GM23338 (cell line): ENCODE measurements around the gene KCNN2. TPM values are rescaled to one million over a fixed set of nuclear protein-coding genes. Genes with fewer than 3 reads are reported as not detected.

ENCODE experiments used
- ATAC-seq: fragments of 200-7000 bp; cut with Tn5 transposase; 3 replicates; pipeline ENCODE4 v1.9.1; 2020
- DNase-seq: peaks from one replicate; pipeline ENCODE4 v3.0.0-alpha.2; 2015; ENCODE audit warnings: low spot score
- H2AFZ ChIP-seq: fragments of 200-600 bp; sonication (generic); 2 replicates; pipeline ENCODE4 v1.8.0; 2016; ENCODE audit warnings: antibody characterized with exemption, mild to moderate bottlenecking, moderate library complexity
- H3F3A ChIP-seq: fragments of 200-600 bp; sonication (generic); replicated peaks from 2 replicates; pipeline ENCODE4 v1.8.0; 2017; ENCODE audit warnings: antibody characterized with exemption, mixed run types, low read depth
- H3K27ac ChIP-seq: fragments of 200-600 bp; sonication (generic); 2 replicates; pipeline ENCODE4 v1.6.1; 2016; ENCODE audit warnings: low read depth
- H3K27me3 ChIP-seq: fragments of 200-600 bp; sonication (generic); 2 replicates; pipeline ENCODE4 v1.8.0; 2016; ENCODE audit warnings: mild to moderate bottlenecking, mixed run types, moderate library complexity; ENCODE audit not compliant: insufficient read depth
- H3K36me3 ChIP-seq: fragments of 200-600 bp; sonication (generic); 2 replicates; pipeline ENCODE4 v1.8.0; 2016; ENCODE audit warnings: mild to moderate bottlenecking; ENCODE audit not compliant: insufficient read depth
- H3K4me1 ChIP-seq: fragments of 200-600 bp; sonication (generic); 2 replicates; pipeline ENCODE4 v1.8.0; 2016; ENCODE audit warnings: mild to moderate bottlenecking, moderate library complexity; ENCODE audit not compliant: insufficient read depth
- H3K4me2 ChIP-seq: fragments of 200-600 bp; sonication (generic); 2 replicates; pipeline ENCODE4 v1.7.1; 2017; ENCODE audit warnings: mixed run types
- H3K4me3 ChIP-seq: fragments of 200-600 bp; sonication (generic); 2 replicates; pipeline ENCODE4 v1.6.1; 2016; ENCODE audit warnings: mixed run types
- H3K79me2 ChIP-seq: fragments of 200-600 bp; sonication (generic); replicated peaks from 2 replicates; pipeline ENCODE4 v1.8.0; 2017; ENCODE audit warnings: mild to moderate bottlenecking; ENCODE audit not compliant: insufficient read depth
- H3K9me2 ChIP-seq: fragments of 200-600 bp; sonication (generic); 2 replicates; pipeline ENCODE4 v1.8.0; 2017; ENCODE audit not compliant: insufficient read depth
- H4K20me1 ChIP-seq: fragments of 200-600 bp; sonication (generic); replicated peaks from 2 replicates; pipeline ENCODE4 v1.8.0; 2017; ENCODE audit warnings: mild to moderate bottlenecking; ENCODE audit not compliant: insufficient read depth
- H3K27ac Mint-ChIP-seq: 2 replicates; pipeline ENCODE4 v1.8.0; 2020; ENCODE audit warnings: inconsistent platforms, mild to moderate bottlenecking, moderate library complexity, mixed read lengths
- H3K27me3 Mint-ChIP-seq: 3 replicates; pipeline ENCODE4 v1.8.0; 2022; ENCODE audit warnings: low read depth, mild to moderate bottlenecking, moderate library complexity, mixed read lengths, inconsistent platforms; ENCODE audit not compliant: insufficient read depth, poor library complexity
- H3K36me3 Mint-ChIP-seq: 3 replicates; pipeline ENCODE4 v1.8.0; 2021; ENCODE audit warnings: low read depth, mild to moderate bottlenecking, inconsistent platforms, moderate library complexity, mixed read lengths
- H3K4me1 Mint-ChIP-seq: 3 replicates; pipeline ENCODE4 v1.8.0; 2020; ENCODE audit warnings: mild to moderate bottlenecking, inconsistent platforms, mixed read lengths
- H3K4me3 Mint-ChIP-seq: 3 replicates; pipeline ENCODE4 v1.8.0; 2021; ENCODE audit warnings: moderate library complexity, mild to moderate bottlenecking, inconsistent platforms, mixed read lengths
- H3K9me3 Mint-ChIP-seq: 3 replicates; pipeline ENCODE4 v1.8.0; 2020; ENCODE audit warnings: moderate library complexity, mild to moderate bottlenecking, inconsistent platforms, mixed read lengths
- CREB1 ChIP-seq: fragments of 250-450 bp; sonication (Bioruptor Pico); IDR thresholded peaks from 2 replicates; pipeline ENCODE4 v1.5.0; 2020; ENCODE audit warnings: low read depth, mild to moderate bottlenecking, moderate library complexity
- EZH2 ChIP-seq: fragments of 200-600 bp; sonication (generic); IDR thresholded peaks from one replicate; pipeline ENCODE4 v1.8.0; 2017; ENCODE audit warnings: antibody characterized with exemption, mild to moderate bottlenecking, low read depth; ENCODE audit not compliant: unreplicated experiment
- EZH2phosphoT487 ChIP-seq: fragments of 200-600 bp; sonication (generic); IDR thresholded peaks from one replicate; pipeline ENCODE4 v1.8.1; 2018; ENCODE audit warnings: antibody characterized with exemption; ENCODE audit not compliant: unreplicated experiment
- JUNB ChIP-seq: IDR thresholded peaks from one replicate; pipeline ENCODE4 v1.6.1; 2016; ENCODE audit warnings: antibody characterized with exemption; ENCODE audit not compliant: unreplicated experiment
- NANOG ChIP-seq: IDR thresholded peaks from 2 replicates; pipeline ENCODE4 v1.6.1; 2016; ENCODE audit warnings: antibody characterized with exemption, borderline replicate concordance
- POLR2AphosphoS5 ChIP-seq: IDR thresholded peaks from 2 replicates; pipeline ENCODE4 v1.6.1; 2016; ENCODE audit warnings: antibody characterized with exemption, low read depth
- STAT1 ChIP-seq: IDR thresholded peaks from one replicate; pipeline ENCODE4 v1.6.1; 2016; ENCODE audit warnings: antibody characterized with exemption; ENCODE audit not compliant: unreplicated experiment
- ZNF114 ChIP-seq: fragments of 250-450 bp; sonication (Bioruptor Pico); IDR thresholded peaks from 2 replicates; pipeline ENCODE4 v1.5.0; 2020; ENCODE audit warnings: mild to moderate bottlenecking, moderate library complexity
- ZNF331 ChIP-seq: fragments of 250-450 bp; sonication (Bioruptor Pico); IDR thresholded peaks from 2 replicates; pipeline ENCODE4 v1.5.0; 2020; ENCODE audit warnings: low read depth, mild to moderate bottlenecking, moderate library complexity
- polyA plus RNA-seq: library from polyadenylated mRNA; unstranded; fragments of >200 nt; fragmentation: Nextera tagmentation; extraction: Ambion mirVana; gene quantifications from 2 replicates; pipeline ENCODE4 v1.2.1, GENCODE V29; 2016
- total RNA-seq: library from RNA; depleted of rRNA; stranded (reverse); fragments of >200 nt; shearing (Covaris generic); gene quantifications from 2 replicates; pipeline ENCODE4 v1.2.3, GENCODE V29; 2014
- TF ChIP-seq, protein P1 (sequence below): IDR thresholded peaks from 2 replicates; pipeline ENCODE4 v1.6.1; 2016; ENCODE audit warnings: antibody characterized with exemption
- TF ChIP-seq, protein P2 (sequence below): fragments of 250-450 bp; sonication (Bioruptor Pico); IDR thresholded peaks from 2 replicates; pipeline ENCODE4 v1.5.0; 2020; ENCODE audit warnings: mild to moderate bottlenecking, moderate library complexity
- TF ChIP-seq, protein P3 (sequence below): IDR thresholded peaks from one replicate; pipeline ENCODE4 v1.6.1; 2018; ENCODE audit warnings: antibody characterized with exemption; ENCODE audit not compliant: unreplicated experiment
- TF ChIP-seq, protein P4 (sequence below), 2 experiments: fragments of 200-600 bp in 1 of 2; sonication (generic) in 1 of 2; conservative IDR thresholded peaks; 2 replicates each; pipeline versions ENCODE4 v1.5.1 to v1.6.1; 2016 to 2017; ENCODE audit warnings: antibody characterized with exemption in 2 of 2, low read depth in 2 of 2, mild to moderate bottlenecking in 2 of 2, moderate library complexity in 1 of 2

The KCNN2 gene
- total and polyA plus RNA-seq, 2 experiments from 2014 or later, result 14.7 to 15.9 TPM

DNA sequence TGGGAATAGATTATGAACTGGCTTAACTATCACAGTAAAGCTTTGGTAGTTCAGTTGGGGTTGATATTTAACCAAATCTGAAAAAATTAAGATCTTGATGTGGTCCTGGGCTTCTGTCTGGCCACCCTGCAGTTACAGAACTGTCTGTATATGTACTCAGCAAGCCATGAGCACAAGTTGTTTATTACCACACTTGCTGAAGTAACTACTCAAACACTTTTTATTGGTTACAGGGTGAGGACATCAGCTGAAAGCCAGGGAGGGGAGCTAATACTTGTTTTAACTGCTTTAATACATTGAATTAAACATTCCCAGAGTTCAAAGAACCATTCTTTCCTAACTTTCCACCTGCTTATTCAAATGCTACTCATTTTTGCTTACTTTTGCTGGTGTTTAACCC lies 29.4 kb upstream of the KCNN2 start:
- DNase-seq, result no peak
- Histone ChIP-seq H3K4me2 (no peak overlapping the region), H3K9me2 (no peaks in the 10 kb centered on the region; the same call in 1 of the 2 replicates), H4K20me1 (no peaks in the 10 kb centered on the region), H3F3A (no peaks in the 10 kb centered on the region), H3K27me3 (no peaks in the 10 kb centered on the region), H3K27ac (no peak overlapping the region), H3K36me3 (no peaks in the 10 kb centered on the region), H3K4me1 (no peaks in the 10 kb centered on the region), H3K79me2 (no peaks in the 10 kb centered on the region), H3K4me3 (no peak overlapping the region), H2AFZ (0 out of 2 replicates have a peak overlapping the region, but pooled peaks have one; percentile 56)
- no peak for ATAC-seq
- Mint-ChIP-seq H3K27ac (no peak overlapping the region), H3K27me3 (no peaks in the 10 kb centered on the region), H3K4me3 (no peak overlapping the region), H3K36me3 (no peaks in the 10 kb centered on the region), H3K9me3 (no peaks in the 10 kb centered on the region; the same call in 1 of the 3 replicates), H3K4me1 (no peaks in the 10 kb centered on the region)
- TF ChIP-seq, protein P1, sequence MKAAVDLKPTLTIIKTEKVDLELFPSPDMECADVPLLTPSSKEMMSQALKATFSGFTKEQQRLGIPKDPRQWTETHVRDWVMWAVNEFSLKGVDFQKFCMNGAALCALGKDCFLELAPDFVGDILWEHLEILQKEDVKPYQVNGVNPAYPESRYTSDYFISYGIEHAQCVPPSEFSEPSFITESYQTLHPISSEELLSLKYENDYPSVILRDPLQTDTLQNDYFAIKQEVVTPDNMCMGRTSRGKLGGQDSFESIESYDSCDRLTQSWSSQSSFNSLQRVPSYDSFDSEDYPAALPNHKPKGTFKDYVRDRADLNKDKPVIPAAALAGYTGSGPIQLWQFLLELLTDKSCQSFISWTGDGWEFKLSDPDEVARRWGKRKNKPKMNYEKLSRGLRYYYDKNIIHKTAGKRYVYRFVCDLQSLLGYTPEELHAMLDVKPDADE, result no peak
- no peak for TF ChIP-seq CREB1 (CRISPR knock-in tag)
- TF ChIP-seq STAT1, result no peak
- TF ChIP-seq JUNB, result no peak
- TF ChIP-seq, protein P2, sequence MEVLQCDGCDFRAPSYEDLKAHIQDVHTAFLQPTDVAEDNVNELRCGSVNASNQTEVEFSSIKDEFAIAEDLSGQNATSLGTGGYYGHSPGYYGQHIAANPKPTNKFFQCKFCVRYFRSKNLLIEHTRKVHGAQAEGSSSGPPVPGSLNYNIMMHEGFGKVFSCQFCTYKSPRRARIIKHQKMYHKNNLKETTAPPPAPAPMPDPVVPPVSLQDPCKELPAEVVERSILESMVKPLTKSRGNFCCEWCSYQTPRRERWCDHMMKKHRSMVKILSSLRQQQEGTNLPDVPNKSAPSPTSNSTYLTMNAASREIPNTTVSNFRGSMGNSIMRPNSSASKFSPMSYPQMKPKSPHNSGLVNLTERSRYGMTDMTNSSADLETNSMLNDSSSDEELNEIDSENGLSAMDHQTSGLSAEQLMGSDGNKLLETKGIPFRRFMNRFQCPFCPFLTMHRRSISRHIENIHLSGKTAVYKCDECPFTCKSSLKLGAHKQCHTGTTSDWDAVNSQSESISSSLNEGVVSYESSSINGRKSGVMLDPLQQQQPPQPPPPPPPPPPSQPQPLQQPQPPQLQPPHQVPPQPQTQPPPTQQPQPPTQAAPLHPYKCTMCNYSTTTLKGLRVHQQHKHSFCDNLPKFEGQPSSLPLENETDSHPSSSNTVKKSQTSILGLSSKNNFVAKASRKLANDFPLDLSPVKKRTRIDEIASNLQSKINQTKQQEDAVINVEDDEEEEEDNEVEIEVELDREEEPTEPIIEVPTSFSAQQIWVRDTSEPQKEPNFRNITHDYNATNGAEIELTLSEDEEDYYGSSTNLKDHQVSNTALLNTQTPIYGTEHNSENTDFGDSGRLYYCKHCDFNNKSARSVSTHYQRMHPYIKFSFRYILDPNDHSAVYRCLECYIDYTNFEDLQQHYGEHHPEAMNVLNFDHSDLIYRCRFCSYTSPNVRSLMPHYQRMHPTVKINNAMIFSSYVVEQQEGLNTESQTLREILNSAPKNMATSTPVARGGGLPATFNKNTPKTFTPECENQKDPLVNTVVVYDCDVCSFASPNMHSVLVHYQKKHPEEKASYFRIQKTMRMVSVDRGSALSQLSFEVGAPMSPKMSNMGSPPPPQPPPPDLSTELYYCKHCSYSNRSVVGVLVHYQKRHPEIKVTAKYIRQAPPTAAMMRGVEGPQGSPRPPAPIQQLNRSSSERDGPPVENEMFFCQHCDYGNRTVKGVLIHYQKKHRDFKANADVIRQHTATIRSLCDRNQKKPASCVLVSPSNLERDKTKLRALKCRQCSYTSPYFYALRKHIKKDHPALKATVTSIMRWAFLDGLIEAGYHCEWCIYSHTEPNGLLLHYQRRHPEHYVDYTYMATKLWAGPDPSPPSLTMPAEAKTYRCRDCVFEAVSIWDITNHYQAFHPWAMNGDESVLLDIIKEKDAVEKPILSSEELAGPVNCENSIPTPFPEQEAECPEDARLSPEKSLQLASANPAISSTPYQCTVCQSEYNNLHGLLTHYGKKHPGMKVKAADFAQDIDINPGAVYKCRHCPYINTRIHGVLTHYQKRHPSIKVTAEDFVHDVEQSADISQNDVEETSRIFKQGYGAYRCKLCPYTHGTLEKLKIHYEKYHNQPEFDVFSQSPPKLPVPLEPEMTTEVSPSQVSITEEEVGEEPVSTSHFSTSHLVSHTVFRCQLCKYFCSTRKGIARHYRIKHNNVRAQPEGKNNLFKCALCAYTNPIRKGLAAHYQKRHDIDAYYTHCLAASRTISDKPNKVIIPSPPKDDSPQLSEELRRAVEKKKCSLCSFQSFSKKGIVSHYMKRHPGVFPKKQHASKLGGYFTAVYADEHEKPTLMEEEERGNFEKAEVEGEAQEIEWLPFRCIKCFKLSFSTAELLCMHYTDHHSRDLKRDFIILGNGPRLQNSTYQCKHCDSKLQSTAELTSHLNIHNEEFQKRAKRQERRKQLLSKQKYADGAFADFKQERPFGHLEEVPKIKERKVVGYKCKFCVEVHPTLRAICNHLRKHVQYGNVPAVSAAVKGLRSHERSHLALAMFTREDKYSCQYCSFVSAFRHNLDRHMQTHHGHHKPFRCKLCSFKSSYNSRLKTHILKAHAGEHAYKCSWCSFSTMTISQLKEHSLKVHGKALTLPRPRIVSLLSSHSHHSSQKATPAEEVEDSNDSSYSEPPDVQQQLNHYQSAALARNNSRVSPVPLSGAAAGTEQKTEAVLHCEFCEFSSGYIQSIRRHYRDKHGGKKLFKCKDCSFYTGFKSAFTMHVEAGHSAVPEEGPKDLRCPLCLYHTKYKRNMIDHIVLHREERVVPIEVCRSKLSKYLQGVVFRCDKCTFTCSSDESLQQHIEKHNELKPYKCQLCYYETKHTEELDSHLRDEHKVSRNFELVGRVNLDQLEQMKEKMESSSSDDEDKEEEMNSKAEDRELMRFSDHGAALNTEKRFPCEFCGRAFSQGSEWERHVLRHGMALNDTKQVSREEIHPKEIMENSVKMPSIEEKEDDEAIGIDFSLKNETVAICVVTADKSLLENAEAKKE (CRISPR knock-in tag), result no peak
- TF ChIP-seq NANOG, result no peak
- TF ChIP-seq, protein P3, sequence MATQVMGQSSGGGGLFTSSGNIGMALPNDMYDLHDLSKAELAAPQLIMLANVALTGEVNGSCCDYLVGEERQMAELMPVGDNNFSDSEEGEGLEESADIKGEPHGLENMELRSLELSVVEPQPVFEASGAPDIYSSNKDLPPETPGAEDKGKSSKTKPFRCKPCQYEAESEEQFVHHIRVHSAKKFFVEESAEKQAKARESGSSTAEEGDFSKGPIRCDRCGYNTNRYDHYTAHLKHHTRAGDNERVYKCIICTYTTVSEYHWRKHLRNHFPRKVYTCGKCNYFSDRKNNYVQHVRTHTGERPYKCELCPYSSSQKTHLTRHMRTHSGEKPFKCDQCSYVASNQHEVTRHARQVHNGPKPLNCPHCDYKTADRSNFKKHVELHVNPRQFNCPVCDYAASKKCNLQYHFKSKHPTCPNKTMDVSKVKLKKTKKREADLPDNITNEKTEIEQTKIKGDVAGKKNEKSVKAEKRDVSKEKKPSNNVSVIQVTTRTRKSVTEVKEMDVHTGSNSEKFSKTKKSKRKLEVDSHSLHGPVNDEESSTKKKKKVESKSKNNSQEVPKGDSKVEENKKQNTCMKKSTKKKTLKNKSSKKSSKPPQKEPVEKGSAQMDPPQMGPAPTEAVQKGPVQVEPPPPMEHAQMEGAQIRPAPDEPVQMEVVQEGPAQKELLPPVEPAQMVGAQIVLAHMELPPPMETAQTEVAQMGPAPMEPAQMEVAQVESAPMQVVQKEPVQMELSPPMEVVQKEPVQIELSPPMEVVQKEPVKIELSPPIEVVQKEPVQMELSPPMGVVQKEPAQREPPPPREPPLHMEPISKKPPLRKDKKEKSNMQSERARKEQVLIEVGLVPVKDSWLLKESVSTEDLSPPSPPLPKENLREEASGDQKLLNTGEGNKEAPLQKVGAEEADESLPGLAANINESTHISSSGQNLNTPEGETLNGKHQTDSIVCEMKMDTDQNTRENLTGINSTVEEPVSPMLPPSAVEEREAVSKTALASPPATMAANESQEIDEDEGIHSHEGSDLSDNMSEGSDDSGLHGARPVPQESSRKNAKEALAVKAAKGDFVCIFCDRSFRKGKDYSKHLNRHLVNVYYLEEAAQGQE, result no peak
- no peak for TF ChIP-seq ZNF331
- TF ChIP-seq EZH2phosphoT487, result no peak
- no peak for TF ChIP-seq EZH2
- TF ChIP-seq ZNF114 (CRISPR knock-in tag), result no peak
- TF ChIP-seq, protein P4, sequence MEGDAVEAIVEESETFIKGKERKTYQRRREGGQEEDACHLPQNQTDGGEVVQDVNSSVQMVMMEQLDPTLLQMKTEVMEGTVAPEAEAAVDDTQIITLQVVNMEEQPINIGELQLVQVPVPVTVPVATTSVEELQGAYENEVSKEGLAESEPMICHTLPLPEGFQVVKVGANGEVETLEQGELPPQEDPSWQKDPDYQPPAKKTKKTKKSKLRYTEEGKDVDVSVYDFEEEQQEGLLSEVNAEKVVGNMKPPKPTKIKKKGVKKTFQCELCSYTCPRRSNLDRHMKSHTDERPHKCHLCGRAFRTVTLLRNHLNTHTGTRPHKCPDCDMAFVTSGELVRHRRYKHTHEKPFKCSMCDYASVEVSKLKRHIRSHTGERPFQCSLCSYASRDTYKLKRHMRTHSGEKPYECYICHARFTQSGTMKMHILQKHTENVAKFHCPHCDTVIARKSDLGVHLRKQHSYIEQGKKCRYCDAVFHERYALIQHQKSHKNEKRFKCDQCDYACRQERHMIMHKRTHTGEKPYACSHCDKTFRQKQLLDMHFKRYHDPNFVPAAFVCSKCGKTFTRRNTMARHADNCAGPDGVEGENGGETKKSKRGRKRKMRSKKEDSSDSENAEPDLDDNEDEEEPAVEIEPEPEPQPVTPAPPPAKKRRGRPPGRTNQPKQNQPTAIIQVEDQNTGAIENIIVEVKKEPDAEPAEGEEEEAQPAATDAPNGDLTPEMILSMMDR (conservative IDR thresholded peaks at IDR 0.05; ENCODE audit: low read depth in 2 of 2), result no peak
- no peak for TF ChIP-seq POLR2AphosphoS5
